H7 (cell line): ENCODE results near the gene SKIL. TPM values are rescaled to one million over a fixed set of nuclear protein-coding genes. Genes with fewer than 3 reads are reported as not detected.

Source experiments
- DNase-seq: peaks from one replicate; pipeline ENCODE4 v3.0.0; 2012
- H3K27me3 ChIP-seq: 2 replicates; pipeline ENCODE4 v1.6.0; 2011; ENCODE audit warnings: mild to moderate bottlenecking, low read length; ENCODE audit not compliant: control insufficient read depth, insufficient read depth
- H3K36me3 ChIP-seq: replicated peaks from 2 replicates; pipeline ENCODE4 v1.5.1; 2011; ENCODE audit warnings: low read length; ENCODE audit not compliant: control insufficient read depth, insufficient read depth
- H3K4me3 ChIP-seq: 2 replicates; pipeline ENCODE4 v1.5.1; 2011; ENCODE audit warnings: low read depth, mild to moderate bottlenecking, control low read depth, low read length, moderate library complexity; ENCODE audit not compliant: insufficient read depth
- total RNA-seq: library from RNA; depleted of rRNA; stranded (reverse); fragments of >200 nt; shearing (Covaris generic); gene quantifications from 2 replicates; pipeline ENCODE4 v1.2.3, GENCODE V29; 2014

The SKIL gene
- total RNA-seq, 1 experiment from 2014 or later, result 102 TPM

- no peak for DNase-seq
- Histone ChIP-seq H3K4me3 (no peak overlapping the region), H3K36me3 (no peaks in the 10 kb centered on the region), H3K27me3 (no peaks in the 10 kb centered on the region)
These were observed 53.0 kb downstream of the SKIL start for GRCh38 chr3:170410428-170411029.

- Histone ChIP-seq H3K4me3 (no peak overlapping the region), H3K27me3 (peaks cover 5% of the 10 kb centered on the region; the same call in 1 of the 2 replicates), H3K36me3 (no peaks in the 10 kb centered on the region)
- no peak for DNase-seq
These were observed 55.8 kb downstream of the SKIL start for GRCh38 chr3:170413291-170413690.

GRCh38 chr3:170414202-170414663 is 56.7 kb downstream of the SKIL start:
- Histone ChIP-seq H3K36me3 (no peaks in the 10 kb centered on the region), H3K4me3 (no peak overlapping the region), H3K27me3 (peaks cover 14% of the 10 kb centered on the region)
- peak; percentile 63 for DNase-seq

- Histone ChIP-seq H3K27me3 (peaks cover 25% of the 10 kb centered on the region), H3K36me3 (no peaks in the 10 kb centered on the region), H3K4me3 (no peak overlapping the region)
- no peak for DNase-seq
These were observed 59.6 kb downstream of the SKIL start for GRCh38 chr3:170417090-170417489.

GRCh38 chr3:170418422-170419398 is 61.2 kb downstream of the SKIL start, which contains the start of gene CLDN11:
Gene CLDN11, plus strand, starts transcription at chr3:170418868. Its CDS starts 199 bp downstream, at chr3:170419067.
- Histone ChIP-seq H3K4me3 (peak within 1 kb of the TSS; percentile 44), H3K36me3 (no peaks in the 10 kb centered on the region), H3K27me3 (peaks cover 25% of the 10 kb centered on the region)
- DNase-seq, result peak; percentile 96

- DNase-seq, result peak; percentile 89
- H3K27me3 ChIP-seq, result peaks cover 25% of the 10 kb centered on the region
- peak overlapping the region; percentile 44 for H3K4me3 ChIP-seq
These were observed 62.1 kb downstream of the SKIL start for GRCh38 chr3:170419557-170420087.

GRCh38 chr3:170420307-170420821 is 62.8 kb downstream of the SKIL start:
- DNase-seq, result peak; percentile 72
- H3K4me3 ChIP-seq, result peak overlapping the region; percentile 44
- H3K27me3 ChIP-seq, result peaks cover 25% of the 10 kb centered on the region
- H3K36me3 ChIP-seq, result no peaks in the 10 kb centered on the region

More at GRCh38 chr3:170419557-170420087, 62.1 kb downstream of the SKIL start:
- no peaks in the 10 kb centered on the region for H3K36me3 ChIP-seq

GRCh38 chr3:170421111-170421641 is 63.7 kb downstream of the SKIL start:
- Histone ChIP-seq H3K27me3 (peaks cover 25% of the 10 kb centered on the region), H3K36me3 (no peaks in the 10 kb centered on the region), H3K4me3 (peak overlapping the region; percentile 4)
- peak; percentile 40 for DNase-seq

- Histone ChIP-seq H3K27me3 (peaks cover 25% of the 10 kb centered on the region), H3K36me3 (no peaks in the 10 kb centered on the region), H3K4me3 (no peak overlapping the region)
- DNase-seq, result no peak
These were observed 64.2 kb downstream of the SKIL start for GRCh38 chr3:170421758-170422157.

GRCh38 chr3:170423001-170423615 is 65.6 kb downstream of the SKIL start:
- DNase-seq, result no peak
- Histone ChIP-seq H3K4me3 (no peak overlapping the region), H3K36me3 (no peaks in the 10 kb centered on the region), H3K27me3 (peaks cover 22% of the 10 kb centered on the region)

GRCh38 chr3:170424879-170425278 is 67.4 kb downstream of the SKIL start:
- H3K36me3 ChIP-seq, result no peaks in the 10 kb centered on the region
- no peak overlapping the region for H3K4me3 ChIP-seq
- peaks cover 5% of the 10 kb centered on the region; the same call in 1 of the 2 replicates for H3K27me3 ChIP-seq
- DNase-seq, result no peak

GRCh38 chr3:170425491-170426239 is 68.2 kb downstream of the SKIL start:
- H3K36me3 ChIP-seq, result no peaks in the 10 kb centered on the region
- peaks cover under 1% of the 10 kb centered on the region; the same call in 1 of the 2 replicates for H3K27me3 ChIP-seq
- H3K4me3 ChIP-seq, result no peak overlapping the region
- DNase-seq, result peak; percentile 70

GRCh38 chr3:170426240-170426797 is 68.8 kb downstream of the SKIL start:
- DNase-seq, result no peak
- Histone ChIP-seq H3K36me3 (no peaks in the 10 kb centered on the region), H3K27me3 (no peaks in the 10 kb centered on the region), H3K4me3 (no peak overlapping the region)
